Glutamatergic neuron (in vitro differentiated cells): Measurements from ENCODE around the gene HRH4. TPM values are rescaled to one million over a fixed set of nuclear protein-coding genes. Genes with fewer than 3 reads are reported as not detected.
A peak's percentile ranks its signal among the peaks of the same experiment; 100 is the strongest.

Experiments used
- DNase-seq: peaks from one replicate; pipeline ENCODE4 v3.0.0; 2022
- H3K27ac Mint-ChIP-seq: one replicate; pipeline ENCODE4 v1.8.0; 2020; ENCODE audit warnings: mild to moderate bottlenecking, mixed read lengths, inconsistent platforms; ENCODE audit not compliant: unreplicated experiment
- H3K27me3 Mint-ChIP-seq: one replicate; pipeline ENCODE4 v1.8.0; 2020; ENCODE audit warnings: mild to moderate bottlenecking, moderate library complexity, mixed read lengths, inconsistent platforms; ENCODE audit not compliant: unreplicated experiment
- H3K36me3 Mint-ChIP-seq: one replicate; pipeline ENCODE4 v1.8.0; 2020; ENCODE audit warnings: mild to moderate bottlenecking, mixed read lengths, inconsistent platforms; ENCODE audit not compliant: unreplicated experiment
- H3K4me1 Mint-ChIP-seq: one replicate; pipeline ENCODE4 v1.8.0; 2020; ENCODE audit warnings: mild to moderate bottlenecking, low read depth, mixed read lengths, inconsistent platforms; ENCODE audit not compliant: unreplicated experiment
- H3K4me3 Mint-ChIP-seq: one replicate; pipeline ENCODE4 v1.8.0; 2020; ENCODE audit warnings: mild to moderate bottlenecking, mixed read lengths, inconsistent platforms; ENCODE audit not compliant: unreplicated experiment
- H3K9me3 Mint-ChIP-seq: one replicate; pipeline ENCODE4 v1.8.0; 2020; ENCODE audit warnings: mild to moderate bottlenecking, moderate library complexity, mixed read lengths, inconsistent platforms; ENCODE audit not compliant: unreplicated experiment
- CTCF ChIP-seq: fragments of 200-600 bp; sonication (generic); IDR thresholded peaks from one replicate; pipeline ENCODE4 v1.5.0; 2021; ENCODE audit not compliant: partially characterized antibody, unreplicated experiment
- total RNA-seq: library from RNA; stranded (reverse); fragmentation: NEBNext Ultra II Directional; extraction: Animal tissue kit (Norgen Biotek cat#: 25700); gene quantifications from one replicate; pipeline ENCODE4 v1.2.1, GENCODE V29; 2021; ENCODE audit not compliant: unreplicated experiment

The HRH4 gene
- total RNA-seq, 1 donor from 2014 or later = not detected

- Mint-ChIP-seq H3K4me3 (no peak overlapping the region), H3K4me1 (peaks cover 2% of the 10 kb centered on the region), H3K27me3 (no peaks in the 10 kb centered on the region), H3K36me3 (no peaks in the 10 kb centered on the region), H3K9me3 (no peaks in the 10 kb centered on the region), H3K27ac (no peak overlapping the region)
- TF ChIP-seq CTCF = peak; percentile 92
- no peak for DNase-seq
These were observed 54.0 kb downstream of the HRH4 start for GRCh38 chr18:24514439-24514838.

- Mint-ChIP-seq H3K27me3 (no peaks in the 10 kb centered on the region), H3K9me3 (no peaks in the 10 kb centered on the region), H3K4me1 (peaks cover 2% of the 10 kb centered on the region), H3K36me3 (no peaks in the 10 kb centered on the region), H3K27ac (no peak overlapping the region), H3K4me3 (no peak overlapping the region)
- no peak for DNase-seq
- TF ChIP-seq CTCF = no peak
These were observed 55.3 kb downstream of the HRH4 start for GRCh38 chr18:24515721-24516120.

- no peaks in the 10 kb centered on the region for H3K27me3 Mint-ChIP-seq
- H3K9me3 Mint-ChIP-seq = no peaks in the 10 kb centered on the region
- H3K36me3 Mint-ChIP-seq = no peaks in the 10 kb centered on the region
- H3K4me3 Mint-ChIP-seq = no peak overlapping the region
- no peak overlapping the region for H3K27ac Mint-ChIP-seq
- TF ChIP-seq CTCF = no peak
- DNase-seq = no peak
- peaks cover 2% of the 10 kb centered on the region for H3K4me1 Mint-ChIP-seq
These were observed 55.8 kb downstream of the HRH4 start for GRCh38 chr18:24516261-24516660.

- DNase-seq = no peak
- Mint-ChIP-seq H3K27ac (no peak overlapping the region), H3K27me3 (no peaks in the 10 kb centered on the region), H3K36me3 (no peaks in the 10 kb centered on the region), H3K9me3 (no peaks in the 10 kb centered on the region), H3K4me1 (peaks cover 2% of the 10 kb centered on the region), H3K4me3 (no peak overlapping the region)
- TF ChIP-seq CTCF = no peak
These were observed 57.1 kb downstream of the HRH4 start for GRCh38 chr18:24517554-24517953.

GRCh38 chr18:24518596-24518995 lies 58.2 kb downstream of the HRH4 start:
- no peak overlapping the region for H3K4me3 Mint-ChIP-seq
- H3K27ac Mint-ChIP-seq = no peak overlapping the region
- H3K4me1 Mint-ChIP-seq = no peaks in the 10 kb centered on the region
- no peaks in the 10 kb centered on the region for H3K36me3 Mint-ChIP-seq
- no peak for DNase-seq
- no peaks in the 10 kb centered on the region for H3K9me3 Mint-ChIP-seq
- no peak for TF ChIP-seq CTCF
- H3K27me3 Mint-ChIP-seq = no peaks in the 10 kb centered on the region

Other genes starting within 250 kb of the HRH4 start
- gene OSBPL1A, start 62.8 kb upstream of the HRH4 start, total RNA-seq = 27.5 TPM
- gene IMPACT, start 34.0 kb upstream of the HRH4 start, total RNA-seq = 11.6 TPM